ENCODE results near the gene TAF9B. TPM values are rescaled to one million over a fixed set of nuclear protein-coding genes. Genes with fewer than 3 reads are reported as not detected.
A peak's percentile ranks its signal among the peaks of the same experiment; 100 is the strongest.
"Not testable (repeated sequence)": the region's sequence is repeated elsewhere in the genome, so short reads cannot be mapped to it uniquely, and the experiment has no call there.

Gene TAF9B
- total RNA-seq, 2 experiments from 2014 or later = 10.0 to 18.5 TPM

- H3K27me3 Mint-ChIP-seq = no peaks in the 10 kb centered on the region
- ATAC-seq (no peak), DNase-seq (no peak)
- peaks cover 49% of the 10 kb centered on the region for H3K36me3 Mint-ChIP-seq
- no peak overlapping the region for H3K4me3 Mint-ChIP-seq
- H3K9me3 Mint-ChIP-seq (ENCODE audit: low read depth) = no peaks in the 10 kb centered on the region
- CTCF ChIA-PET = no interaction called here
- H3K4me1 Mint-ChIP-seq = peaks cover 5% of the 10 kb centered on the region
- no peak overlapping the region for H3K27ac Mint-ChIP-seq
Measured at GRCh38 chrX:78129714-78130113, 9.7 kb downstream of the TAF9B start.

GRCh38 chrX:78125781-78126180 lies 13.7 kb downstream of the TAF9B start:
- peaks cover 65% of the 10 kb centered on the region for H3K36me3 Mint-ChIP-seq
- CTCF ChIA-PET; H3K4me3 Mint-ChIP-seq; DNase-seq; H3K27me3 Mint-ChIP-seq; H3K27ac Mint-ChIP-seq; ATAC-seq; H3K9me3 Mint-ChIP-seq (ENCODE audit: low read depth): not testable (repeated sequence)
- H3K4me1 Mint-ChIP-seq = peaks cover 29% of the 10 kb centered on the region

GRCh38 chrX:78125148-78125547 lies 14.3 kb downstream of the TAF9B start:
- Mint-ChIP-seq H3K27me3 (no peaks in the 10 kb centered on the region), H3K36me3 (peaks cover 61% of the 10 kb centered on the region), H3K9me3 (ENCODE audit: low read depth) (no peaks in the 10 kb centered on the region), H3K4me3 (no peak overlapping the region), H3K4me1 (peaks cover 28% of the 10 kb centered on the region), H3K27ac (no peak overlapping the region)
- CTCF ChIA-PET = no interaction called here
- DNase-seq (no peak), ATAC-seq (no peak)

GRCh38 chrX:78124307-78124706 lies 15.1 kb downstream of the TAF9B start:
- Mint-ChIP-seq H3K4me1 (peaks cover 34% of the 10 kb centered on the region), H3K27me3 (no peaks in the 10 kb centered on the region), H3K4me3 (no peak overlapping the region), H3K36me3 (peaks cover 67% of the 10 kb centered on the region), H3K9me3 (ENCODE audit: low read depth) (no peaks in the 10 kb centered on the region), H3K27ac (peak overlapping the region; percentile 34)
- DNase-seq (no peak), ATAC-seq (no peak)
- CTCF ChIA-PET = no interaction called here

GRCh38 chrX:78123190-78123589 lies 16.3 kb downstream of the TAF9B start:
- no peak overlapping the region for H3K4me3 Mint-ChIP-seq

GRCh38 chrX:78119521-78120227 lies 19.8 kb downstream of the TAF9B start:
- peaks cover 73% of the 10 kb centered on the region for H3K36me3 Mint-ChIP-seq
- H3K9me3 Mint-ChIP-seq (ENCODE audit: low read depth) = no peaks in the 10 kb centered on the region
- no peaks in the 10 kb centered on the region for H3K27me3 Mint-ChIP-seq
- no peak overlapping the region for H3K4me3 Mint-ChIP-seq
- ATAC-seq (no peak), DNase-seq (no peak)
- CTCF ChIA-PET = no interaction called here
- H3K4me1 Mint-ChIP-seq = peaks cover 70% of the 10 kb centered on the region
- peak overlapping the region; percentile 29 for H3K27ac Mint-ChIP-seq

More at GRCh38 chrX:78123190-78123589, 16.3 kb downstream of the TAF9B start:
- H3K9me3 Mint-ChIP-seq (ENCODE audit: low read depth) = no peaks in the 10 kb centered on the region
- H3K27me3 Mint-ChIP-seq = no peaks in the 10 kb centered on the region
- CTCF ChIA-PET = no interaction called here
- H3K27ac Mint-ChIP-seq = peak overlapping the region; percentile 64
- peaks cover 68% of the 10 kb centered on the region for H3K36me3 Mint-ChIP-seq
- H3K4me1 Mint-ChIP-seq = peaks cover 39% of the 10 kb centered on the region
- DNase-seq (no peak), ATAC-seq (peak; percentile 49)

- no peak overlapping the region for H3K4me3 Mint-ChIP-seq
- ATAC-seq (no peak), DNase-seq (no peak)
- H3K27ac Mint-ChIP-seq = no peak overlapping the region
- CTCF ChIA-PET = no interaction called here
- peaks cover 70% of the 10 kb centered on the region for H3K36me3 Mint-ChIP-seq
- H3K27me3 Mint-ChIP-seq = no peaks in the 10 kb centered on the region
- no peaks in the 10 kb centered on the region for H3K9me3 Mint-ChIP-seq (ENCODE audit: low read depth)
- H3K4me1 Mint-ChIP-seq = peaks cover 72% of the 10 kb centered on the region
Measured at GRCh38 chrX:78118628-78119027, 20.8 kb downstream of the TAF9B start.

- Mint-ChIP-seq H3K27me3 (no peaks in the 10 kb centered on the region), H3K4me3 (no peak overlapping the region), H3K4me1 (peaks cover 71% of the 10 kb centered on the region), H3K27ac (peak overlapping the region; percentile 60), H3K36me3 (peaks cover 66% of the 10 kb centered on the region), H3K9me3 (ENCODE audit: low read depth) (no peaks in the 10 kb centered on the region)
- ATAC-seq = no peak
- CTCF ChIA-PET = no interaction called here
- DNase-seq = no peak
Measured at GRCh38 chrX:78116766-78117165, 22.7 kb downstream of the TAF9B start.

GRCh38 chrX:78116365-78116764 lies 23.1 kb downstream of the TAF9B start:
- Mint-ChIP-seq H3K27ac (peak overlapping the region; percentile 60), H3K9me3 (ENCODE audit: low read depth) (no peaks in the 10 kb centered on the region), H3K27me3 (no peaks in the 10 kb centered on the region), H3K4me3 (no peak overlapping the region), H3K4me1 (peaks cover 73% of the 10 kb centered on the region), H3K36me3 (peaks cover 65% of the 10 kb centered on the region)
- no peak for ATAC-seq
- no peak for DNase-seq
- CTCF ChIA-PET = no interaction called here

- ATAC-seq (no peak), DNase-seq (no peak)
- Mint-ChIP-seq H3K4me1 (peaks cover 64% of the 10 kb centered on the region), H3K4me3 (peak overlapping the region; percentile 36), H3K27ac (peak overlapping the region; percentile 24), H3K36me3 (peaks cover 68% of the 10 kb centered on the region), H3K9me3 (ENCODE audit: low read depth) (no peaks in the 10 kb centered on the region), H3K27me3 (no peaks in the 10 kb centered on the region)
- CTCF ChIA-PET = no interaction called here
Measured at GRCh38 chrX:78111140-78111931, 28.1 kb downstream of the TAF9B start.

- peak; percentile 50 for DNase-seq
- H3K36me3 Mint-ChIP-seq = peaks cover 71% of the 10 kb centered on the region
- peak overlapping the region; percentile 95 for H3K4me3 Mint-ChIP-seq
- peak overlapping the region; percentile 83 for H3K27ac Mint-ChIP-seq
- no peaks in the 10 kb centered on the region for H3K27me3 Mint-ChIP-seq
- no peak for ATAC-seq
- peaks cover 47% of the 10 kb centered on the region for H3K4me1 Mint-ChIP-seq
- no peaks in the 10 kb centered on the region for H3K9me3 Mint-ChIP-seq (ENCODE audit: low read depth)
- CTCF ChIA-PET = no interaction called here
Measured at GRCh38 chrX:78109458-78109857, 30.0 kb downstream of the TAF9B start.

- no peak for ATAC-seq
Measured at GRCh38 chrX:78106651-78106986, 32.8 kb downstream of the TAF9B start.

GRCh38 chrX:78105944-78106650 lies 33.4 kb downstream of the TAF9B start:
- peaks cover 56% of the 10 kb centered on the region for H3K36me3 Mint-ChIP-seq
- H3K9me3 Mint-ChIP-seq (ENCODE audit: low read depth) = no peaks in the 10 kb centered on the region
- peak overlapping the region; percentile 95 for H3K4me3 Mint-ChIP-seq
- DNase-seq (peak; percentile 62), ATAC-seq (no peak)
- peak overlapping the region; percentile 90 for H3K27ac Mint-ChIP-seq
- H3K4me1 Mint-ChIP-seq = peaks cover 51% of the 10 kb centered on the region
- H3K27me3 Mint-ChIP-seq = no peaks in the 10 kb centered on the region
- CTCF ChIA-PET = interaction anchor here (1.3 to 2.1 kb wide), 2 partner anchors 194 to 207 kb away, joined by 3 to 7 read pairs; partner anchors contain the start of gene COX7B

More at GRCh38 chrX:78106651-78106986, 32.8 kb downstream of the TAF9B start:
- H3K4me3 Mint-ChIP-seq = peak overlapping the region; percentile 95
- H3K9me3 Mint-ChIP-seq (ENCODE audit: low read depth) = no peaks in the 10 kb centered on the region
- H3K4me1 Mint-ChIP-seq = peaks cover 52% of the 10 kb centered on the region
- peak overlapping the region; percentile 90 for H3K27ac Mint-ChIP-seq
- H3K27me3 Mint-ChIP-seq = no peaks in the 10 kb centered on the region
- CTCF ChIA-PET = interaction anchor here (1.3 kb wide), 1 partner anchor 195 kb away, joined by 3 read pairs; no protein-coding TSS in a partner anchor
- H3K36me3 Mint-ChIP-seq = peaks cover 58% of the 10 kb centered on the region
- DNase-seq = no peak
